Neural progenitor cell (in vitro differentiated cells): ENCODE data around the gene PIP4K2A.

Source experiments
- EZH2 ChIP-seq: fragments of 200-600 bp; sonication (generic); IDR thresholded peaks from 2 replicates; pipeline ENCODE4 v1.6.1; 2017; ENCODE audit warnings: antibody characterized with exemption, mild to moderate bottlenecking, moderate library complexity
- TF ChIP-seq, protein P1 (sequence below): fragments of 200-600 bp; sonication (generic); IDR thresholded peaks from 2 replicates; pipeline ENCODE4 v1.5.1; 2017; ENCODE audit warnings: antibody characterized with exemption, mild to moderate bottlenecking

- no peak for TF ChIP-seq EZH2
- TF ChIP-seq, protein P1, sequence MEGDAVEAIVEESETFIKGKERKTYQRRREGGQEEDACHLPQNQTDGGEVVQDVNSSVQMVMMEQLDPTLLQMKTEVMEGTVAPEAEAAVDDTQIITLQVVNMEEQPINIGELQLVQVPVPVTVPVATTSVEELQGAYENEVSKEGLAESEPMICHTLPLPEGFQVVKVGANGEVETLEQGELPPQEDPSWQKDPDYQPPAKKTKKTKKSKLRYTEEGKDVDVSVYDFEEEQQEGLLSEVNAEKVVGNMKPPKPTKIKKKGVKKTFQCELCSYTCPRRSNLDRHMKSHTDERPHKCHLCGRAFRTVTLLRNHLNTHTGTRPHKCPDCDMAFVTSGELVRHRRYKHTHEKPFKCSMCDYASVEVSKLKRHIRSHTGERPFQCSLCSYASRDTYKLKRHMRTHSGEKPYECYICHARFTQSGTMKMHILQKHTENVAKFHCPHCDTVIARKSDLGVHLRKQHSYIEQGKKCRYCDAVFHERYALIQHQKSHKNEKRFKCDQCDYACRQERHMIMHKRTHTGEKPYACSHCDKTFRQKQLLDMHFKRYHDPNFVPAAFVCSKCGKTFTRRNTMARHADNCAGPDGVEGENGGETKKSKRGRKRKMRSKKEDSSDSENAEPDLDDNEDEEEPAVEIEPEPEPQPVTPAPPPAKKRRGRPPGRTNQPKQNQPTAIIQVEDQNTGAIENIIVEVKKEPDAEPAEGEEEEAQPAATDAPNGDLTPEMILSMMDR = no peak
Measured at GRCh38 chr10:22643775-22644174, 70.6 kb downstream of the PIP4K2A start.
